ENCODE measurements around the gene THAP5. TPM values are rescaled to one million over a fixed set of nuclear protein-coding genes. Genes with fewer than 3 reads are reported as not detected.

THAP5 gene
- polyA plus RNA-seq, 3 donors: 3.0 to 10.7 (median 9.9) TPM

DNA sequence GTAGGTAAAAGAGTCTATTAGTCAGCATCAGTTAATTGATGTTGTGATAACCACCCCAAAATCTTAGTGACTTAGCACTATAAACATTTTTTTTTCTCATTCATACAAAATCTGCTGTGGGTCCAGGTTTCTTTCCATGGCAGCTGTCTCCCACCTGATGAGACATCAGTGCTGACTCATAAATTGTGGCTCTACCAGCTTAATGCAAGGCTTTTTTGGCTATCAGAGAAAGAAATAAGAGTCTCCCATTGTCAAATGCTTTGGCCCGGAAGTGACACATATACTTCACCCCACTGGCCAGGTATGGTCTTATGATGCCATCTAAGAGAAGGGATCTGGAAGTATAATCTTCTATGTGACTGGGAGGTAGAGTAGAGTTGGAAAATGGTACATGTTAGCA, 14.7 kb upstream of the THAP5 start:
- H3K4me1 Mint-ChIP-seq: no peaks in the 10 kb centered on the region
- Histone ChIP-seq H2AFZ (ENCODE audit: insufficient read depth, low read depth, low read length, poor library complexity, severe bottlenecking) (no peak overlapping the region), H3K9me3 (replicated peaks in 1 of 2; ENCODE audit: control insufficient read depth in 1 of 2, insufficient read depth in 1 of 2, low read length in 2 of 2) (peaks cover 8 to 13% of the 10 kb centered on the region in 2 donors), H3K4me2 (replicated peaks; ENCODE audit: extremely low read depth, low read length, poor library complexity, severe bottlenecking) (no peak overlapping the region), H3K79me2 (ENCODE audit: insufficient read depth, low read length) (no peaks in the 10 kb centered on the region), H3K36me3 (replicated peaks in 1 of 2; ENCODE audit: control insufficient read depth in 1 of 2, insufficient read depth in 2 of 2, low read length in 2 of 2) (peaks cover 3 to 6% of the 10 kb centered on the region in 2 donors), H3K27me3 (ENCODE audit: control insufficient read depth in 2 of 2, insufficient read depth in 2 of 2, low read length in 2 of 2) (no peaks in the 10 kb centered on the region), H3K9ac (ENCODE audit: insufficient read depth, low read length, poor library complexity, severe bottlenecking) (no peak overlapping the region), H3K4me1 (ENCODE audit: control insufficient read depth in 1 of 2, insufficient read depth in 2 of 2, low read length in 2 of 2) (no peaks in the 10 kb centered on the region), H3K4me3 (replicated peaks in 1 of 3; ENCODE audit: low read depth in 2 of 3, low read length in 3 of 3) (no peak overlapping the region), H3K27ac (ENCODE audit: low read depth in 1 of 2, low read length in 2 of 2) (no peak overlapping the region), H4K20me1 (ENCODE audit: insufficient read depth, low read length) (no peaks in the 10 kb centered on the region)
- intact Hi-C loops (cut with micrococcal nuclease): no loop called here
- TF ChIP-seq, protein P1, sequence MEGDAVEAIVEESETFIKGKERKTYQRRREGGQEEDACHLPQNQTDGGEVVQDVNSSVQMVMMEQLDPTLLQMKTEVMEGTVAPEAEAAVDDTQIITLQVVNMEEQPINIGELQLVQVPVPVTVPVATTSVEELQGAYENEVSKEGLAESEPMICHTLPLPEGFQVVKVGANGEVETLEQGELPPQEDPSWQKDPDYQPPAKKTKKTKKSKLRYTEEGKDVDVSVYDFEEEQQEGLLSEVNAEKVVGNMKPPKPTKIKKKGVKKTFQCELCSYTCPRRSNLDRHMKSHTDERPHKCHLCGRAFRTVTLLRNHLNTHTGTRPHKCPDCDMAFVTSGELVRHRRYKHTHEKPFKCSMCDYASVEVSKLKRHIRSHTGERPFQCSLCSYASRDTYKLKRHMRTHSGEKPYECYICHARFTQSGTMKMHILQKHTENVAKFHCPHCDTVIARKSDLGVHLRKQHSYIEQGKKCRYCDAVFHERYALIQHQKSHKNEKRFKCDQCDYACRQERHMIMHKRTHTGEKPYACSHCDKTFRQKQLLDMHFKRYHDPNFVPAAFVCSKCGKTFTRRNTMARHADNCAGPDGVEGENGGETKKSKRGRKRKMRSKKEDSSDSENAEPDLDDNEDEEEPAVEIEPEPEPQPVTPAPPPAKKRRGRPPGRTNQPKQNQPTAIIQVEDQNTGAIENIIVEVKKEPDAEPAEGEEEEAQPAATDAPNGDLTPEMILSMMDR (IDR thresholded peaks at IDR 0.05): no peak
- no peak for DNase-seq
- WGBS (ENCODE audit: insufficient coverage): no CpG with 5 or more reads among the region's 1 CpG
- H3K36me3 Mint-ChIP-seq: peaks cover 0 to 7% of the 10 kb centered on the region in 2 donors
- no peak overlapping the region for H3K4me3 Mint-ChIP-seq
- peaks cover 0 to 6% (median 0%) of the 10 kb centered on the region in 3 donors for H3K27me3 Mint-ChIP-seq (ENCODE audit: low read depth in 3 of 3)
- no peak overlapping the region for H3K27ac Mint-ChIP-seq
- peaks cover 0 to 15% (median 11%) of the 10 kb centered on the region in 7 donors for H3K9me3 Mint-ChIP-seq

DNA sequence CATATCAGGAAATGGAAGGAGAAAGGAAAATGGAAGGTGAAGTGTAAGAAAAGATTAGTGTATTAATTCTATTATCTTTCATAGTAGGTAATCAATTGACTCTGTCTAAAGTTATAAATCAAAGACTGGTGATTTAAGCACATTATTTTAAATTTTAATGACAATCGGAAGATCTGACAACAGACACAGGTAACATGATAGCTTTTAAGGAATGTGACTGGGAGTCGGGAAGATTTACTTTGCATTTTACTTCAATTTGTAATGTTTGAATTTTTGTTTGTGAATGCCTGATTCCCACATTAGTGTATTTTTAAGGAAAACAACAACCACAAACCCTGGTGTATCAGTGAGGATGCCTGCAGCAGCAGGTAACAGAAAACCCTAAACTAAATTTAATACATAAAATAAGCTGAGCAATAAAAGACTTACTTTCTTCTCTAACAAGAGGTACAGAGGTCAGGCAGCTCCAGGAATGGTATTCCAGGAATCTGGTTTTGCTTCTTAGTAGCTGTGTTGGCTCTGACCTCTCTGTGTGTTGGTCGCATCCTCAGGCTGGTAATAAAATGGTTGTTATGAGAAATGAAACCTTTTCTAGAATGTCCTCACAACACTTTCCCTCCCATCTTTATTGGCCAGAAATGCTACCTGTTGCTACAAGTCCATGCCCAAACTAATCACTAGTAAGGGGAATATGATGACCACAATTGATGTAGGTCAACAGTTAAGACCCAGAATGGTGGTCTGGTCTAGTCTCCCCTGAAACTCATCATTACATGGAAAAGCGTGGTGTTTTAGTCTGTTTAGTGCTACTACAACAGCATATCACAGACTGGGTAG, 12.4 kb upstream of the THAP5 start:
- H3K27ac ChIP-seq (ENCODE audit: low read depth in 1 of 2, low read length in 2 of 2): no peak overlapping the region
- no peaks in the 10 kb centered on the region for H3K4me1 ChIP-seq (ENCODE audit: control insufficient read depth in 1 of 2, insufficient read depth in 2 of 2, low read length in 2 of 2)
- Mint-ChIP-seq H3K4me1 (peaks cover under 1% of the 10 kb centered on the region), H3K36me3 (peaks cover 4 to 14% of the 10 kb centered on the region in 2 donors), H3K9me3 (peaks cover 5 to 20% (median 17%) of the 10 kb centered on the region in 7 donors), H3K4me3 (no peak overlapping the region), H3K27me3 (ENCODE audit: low read depth in 3 of 3) (peaks cover 0 to 6% (median 0%) of the 10 kb centered on the region in 3 donors), H3K27ac (no peak overlapping the region)
- H3K27me3 ChIP-seq (ENCODE audit: control insufficient read depth in 2 of 2, insufficient read depth in 2 of 2, low read length in 2 of 2): no peaks in the 10 kb centered on the region
- no peak overlapping the region for H2AFZ ChIP-seq (ENCODE audit: insufficient read depth, low read depth, low read length, poor library complexity, severe bottlenecking)
- peaks cover 13 to 17% of the 10 kb centered on the region in 2 donors for H3K9me3 ChIP-seq (replicated peaks in 1 of 2; ENCODE audit: control insufficient read depth in 1 of 2, insufficient read depth in 1 of 2, low read length in 2 of 2)
- no peaks in the 10 kb centered on the region for H3K79me2 ChIP-seq (ENCODE audit: insufficient read depth, low read length)
- no peak overlapping the region for H3K9ac ChIP-seq (ENCODE audit: insufficient read depth, low read length, poor library complexity, severe bottlenecking)
- H4K20me1 ChIP-seq (ENCODE audit: insufficient read depth, low read length): no peaks in the 10 kb centered on the region
- no peak overlapping the region for H3K4me2 ChIP-seq (replicated peaks; ENCODE audit: extremely low read depth, low read length, poor library complexity, severe bottlenecking)
- no CpG with 5 or more reads among the region's 4 CpGs for WGBS (ENCODE audit: insufficient coverage)
- intact Hi-C loops (cut with micrococcal nuclease): no loop called here
- TF ChIP-seq, protein P1 (IDR thresholded peaks at IDR 0.05): no peak
- DNase-seq: no peak
- no peak overlapping the region for H3K4me3 ChIP-seq (replicated peaks in 1 of 3; ENCODE audit: low read depth in 2 of 3, low read length in 3 of 3)
- peaks cover 5 to 15% of the 10 kb centered on the region in 2 donors for H3K36me3 ChIP-seq (replicated peaks in 1 of 2; ENCODE audit: control insufficient read depth in 1 of 2, insufficient read depth in 2 of 2, low read length in 2 of 2)

Measured in CD14-positive monocyte (primary cell).